ENCODE measurements around the gene FNDC4. TPM values are rescaled to one million over a fixed set of nuclear protein-coding genes. Genes with fewer than 3 reads are reported as not detected.

FNDC4 gene
- polyA plus RNA-seq, 1 donor from 2014 or later: 68.2 TPM

DNA sequence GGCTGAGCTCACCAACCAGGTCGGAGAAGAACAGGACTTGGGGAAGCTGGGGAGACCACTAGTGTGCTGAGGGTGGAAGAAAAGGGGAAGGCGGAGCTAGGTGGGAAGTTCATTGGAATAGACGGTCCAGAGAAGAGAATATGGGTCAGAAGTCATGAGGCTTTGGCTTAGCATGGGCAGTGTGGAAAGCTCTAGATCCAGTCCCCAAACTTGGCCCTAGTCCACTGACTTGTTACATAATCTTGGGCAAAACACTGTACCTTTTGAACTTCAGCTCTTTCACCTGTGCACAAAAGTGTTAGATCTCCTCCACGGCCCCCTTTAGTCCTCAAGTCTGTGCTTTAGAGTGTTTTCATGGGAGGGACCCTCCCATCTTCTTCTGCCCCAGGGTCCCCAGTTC lies 12.3 kb upstream of the FNDC4 start:
- Histone ChIP-seq H2AFZ (ENCODE audit: low read depth, low read length) (no peak overlapping the region), H3K9me2 (ENCODE audit: insufficient read depth, low read length) (no peaks in the 10 kb centered on the region)

DNA sequence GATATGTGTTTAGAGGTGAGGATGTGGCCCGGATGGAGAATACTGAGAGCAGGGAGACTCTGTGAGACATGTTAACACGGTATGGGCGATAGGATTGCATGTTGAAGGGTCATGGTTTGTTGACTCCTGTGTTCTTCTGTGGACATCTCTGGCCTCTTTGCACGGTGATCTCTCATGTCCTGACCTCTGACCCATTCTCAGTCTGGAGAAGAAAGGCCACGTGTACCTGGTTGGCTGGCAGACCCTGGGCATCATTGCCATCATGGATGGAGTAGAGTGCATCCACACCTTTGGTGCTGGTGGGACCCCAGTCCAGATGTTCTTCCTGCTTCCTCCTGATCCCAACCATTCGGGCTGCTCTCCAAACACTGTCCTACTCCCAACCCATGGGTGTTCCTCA lies 11.6 kb upstream of the FNDC4 start:
- TF ChIP-seq, protein P1, sequence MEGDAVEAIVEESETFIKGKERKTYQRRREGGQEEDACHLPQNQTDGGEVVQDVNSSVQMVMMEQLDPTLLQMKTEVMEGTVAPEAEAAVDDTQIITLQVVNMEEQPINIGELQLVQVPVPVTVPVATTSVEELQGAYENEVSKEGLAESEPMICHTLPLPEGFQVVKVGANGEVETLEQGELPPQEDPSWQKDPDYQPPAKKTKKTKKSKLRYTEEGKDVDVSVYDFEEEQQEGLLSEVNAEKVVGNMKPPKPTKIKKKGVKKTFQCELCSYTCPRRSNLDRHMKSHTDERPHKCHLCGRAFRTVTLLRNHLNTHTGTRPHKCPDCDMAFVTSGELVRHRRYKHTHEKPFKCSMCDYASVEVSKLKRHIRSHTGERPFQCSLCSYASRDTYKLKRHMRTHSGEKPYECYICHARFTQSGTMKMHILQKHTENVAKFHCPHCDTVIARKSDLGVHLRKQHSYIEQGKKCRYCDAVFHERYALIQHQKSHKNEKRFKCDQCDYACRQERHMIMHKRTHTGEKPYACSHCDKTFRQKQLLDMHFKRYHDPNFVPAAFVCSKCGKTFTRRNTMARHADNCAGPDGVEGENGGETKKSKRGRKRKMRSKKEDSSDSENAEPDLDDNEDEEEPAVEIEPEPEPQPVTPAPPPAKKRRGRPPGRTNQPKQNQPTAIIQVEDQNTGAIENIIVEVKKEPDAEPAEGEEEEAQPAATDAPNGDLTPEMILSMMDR (IDR thresholded peaks at IDR 0.05; ENCODE audit: poor library complexity, severe bottlenecking): no peak
- TF ChIP-seq MXI1 (conservative IDR thresholded peaks at IDR 0.05; ENCODE audit: poor library complexity, severe bottlenecking): no peak
- TF ChIP-seq POLR2AphosphoS5 (IDR thresholded peaks at IDR 0.05): no peak
- no peak for TF ChIP-seq EP300 (conservative IDR thresholded peaks at IDR 0.05; ENCODE audit: poor library complexity, severe bottlenecking)
- TF ChIP-seq, protein P2, sequence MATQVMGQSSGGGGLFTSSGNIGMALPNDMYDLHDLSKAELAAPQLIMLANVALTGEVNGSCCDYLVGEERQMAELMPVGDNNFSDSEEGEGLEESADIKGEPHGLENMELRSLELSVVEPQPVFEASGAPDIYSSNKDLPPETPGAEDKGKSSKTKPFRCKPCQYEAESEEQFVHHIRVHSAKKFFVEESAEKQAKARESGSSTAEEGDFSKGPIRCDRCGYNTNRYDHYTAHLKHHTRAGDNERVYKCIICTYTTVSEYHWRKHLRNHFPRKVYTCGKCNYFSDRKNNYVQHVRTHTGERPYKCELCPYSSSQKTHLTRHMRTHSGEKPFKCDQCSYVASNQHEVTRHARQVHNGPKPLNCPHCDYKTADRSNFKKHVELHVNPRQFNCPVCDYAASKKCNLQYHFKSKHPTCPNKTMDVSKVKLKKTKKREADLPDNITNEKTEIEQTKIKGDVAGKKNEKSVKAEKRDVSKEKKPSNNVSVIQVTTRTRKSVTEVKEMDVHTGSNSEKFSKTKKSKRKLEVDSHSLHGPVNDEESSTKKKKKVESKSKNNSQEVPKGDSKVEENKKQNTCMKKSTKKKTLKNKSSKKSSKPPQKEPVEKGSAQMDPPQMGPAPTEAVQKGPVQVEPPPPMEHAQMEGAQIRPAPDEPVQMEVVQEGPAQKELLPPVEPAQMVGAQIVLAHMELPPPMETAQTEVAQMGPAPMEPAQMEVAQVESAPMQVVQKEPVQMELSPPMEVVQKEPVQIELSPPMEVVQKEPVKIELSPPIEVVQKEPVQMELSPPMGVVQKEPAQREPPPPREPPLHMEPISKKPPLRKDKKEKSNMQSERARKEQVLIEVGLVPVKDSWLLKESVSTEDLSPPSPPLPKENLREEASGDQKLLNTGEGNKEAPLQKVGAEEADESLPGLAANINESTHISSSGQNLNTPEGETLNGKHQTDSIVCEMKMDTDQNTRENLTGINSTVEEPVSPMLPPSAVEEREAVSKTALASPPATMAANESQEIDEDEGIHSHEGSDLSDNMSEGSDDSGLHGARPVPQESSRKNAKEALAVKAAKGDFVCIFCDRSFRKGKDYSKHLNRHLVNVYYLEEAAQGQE (IDR thresholded peaks at IDR 0.05; ENCODE audit: borderline replicate concordance): no peak
- TF ChIP-seq TAF1 (IDR thresholded peaks at IDR 0.05; ENCODE audit: low read depth): no peak
- TF ChIP-seq EZH2 (IDR thresholded peaks at IDR 0.05; ENCODE audit: borderline replicate concordance, insufficient read depth, low read length, poor library complexity, severe bottlenecking): no peak
- TF ChIP-seq SMC3 (conservative IDR thresholded peaks at IDR 0.05; ENCODE audit: poor library complexity): no peak
- no peak for TF ChIP-seq RAD21 (conservative IDR thresholded peaks at IDR 0.05)
- no peak overlapping the region for H3K9ac ChIP-seq (ENCODE audit: low read length)
- H2AFZ ChIP-seq (ENCODE audit: low read depth, low read length): no peak overlapping the region
- H3K9me2 ChIP-seq (ENCODE audit: insufficient read depth, low read length): no peaks in the 10 kb centered on the region
- no peaks in the 10 kb centered on the region for H3K79me2 ChIP-seq (replicated peaks; ENCODE audit: insufficient read depth, low read length)
- no peak overlapping the region for H3K27ac ChIP-seq (ENCODE audit: low read length)
- H3F3A ChIP-seq (ENCODE audit: insufficient read depth, low read length, poor library complexity, severe bottlenecking): no peaks in the 10 kb centered on the region
- no peaks in the 10 kb centered on the region for H3K27me3 ChIP-seq (ENCODE audit: insufficient read depth, low read depth, low read length)
- no peak overlapping the region for H3K4me2 ChIP-seq (ENCODE audit: low read length)
- no peak overlapping the region for H3K4me3 ChIP-seq (ENCODE audit: low read length)
- H3K9me3 ChIP-seq (ENCODE audit: low read length): no peaks in the 10 kb centered on the region
- no peaks in the 10 kb centered on the region for H4K20me1 ChIP-seq (ENCODE audit: insufficient read depth)
- H3K36me3 ChIP-seq (ENCODE audit: insufficient read depth, low read length): no peaks in the 10 kb centered on the region

More for the DNA sequence above, 12.3 kb upstream of the FNDC4 start:
- Histone ChIP-seq H3K4me2 (ENCODE audit: low read length) (no peak overlapping the region), H3K36me3 (ENCODE audit: insufficient read depth, low read length) (no peaks in the 10 kb centered on the region), H3K9ac (ENCODE audit: low read length) (no peak overlapping the region), H3K27me3 (ENCODE audit: insufficient read depth, low read depth, low read length) (no peaks in the 10 kb centered on the region), H4K20me1 (ENCODE audit: insufficient read depth) (no peaks in the 10 kb centered on the region), H3K27ac (ENCODE audit: low read length) (no peak overlapping the region), H3F3A (ENCODE audit: insufficient read depth, low read length, poor library complexity, severe bottlenecking) (no peaks in the 10 kb centered on the region), H3K79me2 (replicated peaks; ENCODE audit: insufficient read depth, low read length) (no peaks in the 10 kb centered on the region), H3K9me3 (ENCODE audit: low read length) (no peaks in the 10 kb centered on the region), H3K4me3 (ENCODE audit: low read length) (no peak overlapping the region)
- TF ChIP-seq EP300 (conservative IDR thresholded peaks at IDR 0.05; ENCODE audit: poor library complexity, severe bottlenecking) (no peak), SMC3 (conservative IDR thresholded peaks at IDR 0.05; ENCODE audit: poor library complexity) (no peak), MXI1 (conservative IDR thresholded peaks at IDR 0.05; ENCODE audit: poor library complexity, severe bottlenecking) (no peak), POLR2AphosphoS5 (IDR thresholded peaks at IDR 0.05) (no peak), TAF1 (IDR thresholded peaks at IDR 0.05; ENCODE audit: low read depth) (no peak), RAD21 (conservative IDR thresholded peaks at IDR 0.05) (no peak), EZH2 (IDR thresholded peaks at IDR 0.05; ENCODE audit: borderline replicate concordance, insufficient read depth, low read length, poor library complexity, severe bottlenecking) (no peak)
- TF ChIP-seq, protein P1 (IDR thresholded peaks at IDR 0.05; ENCODE audit: poor library complexity, severe bottlenecking): no peak
- TF ChIP-seq, protein P2 (IDR thresholded peaks at IDR 0.05; ENCODE audit: borderline replicate concordance): no peak
